Measurements from ENCODE around the gene CLRN1. TPM values are rescaled to one million over a fixed set of nuclear protein-coding genes. Genes with fewer than 3 reads are reported as not detected.

The CLRN1 gene
- total and polyA plus RNA-seq, 2 of the 13 experiments (the other 11 are each of a cell fraction or from before 2014, with no cell fraction given): not detected

GRCh38 chr3:150970665-150971324 lies 1.7 kb downstream of the CLRN1 start:
- WGBS (ENCODE audit: low lambda C conversion rate): 30% methylated on average over 6 of the region's 6 CpGs
- POLR2A ChIA-PET: no interaction called here
- Histone ChIP-seq H3K4me3 (replicated peaks in 1 of 3; ENCODE audit: insufficient read depth in 1 of 3, low read depth in 2 of 3, low read length in 3 of 3) (no peak overlapping the region), H3K36me3 (replicated peaks in 1 of 2; ENCODE audit: control insufficient read depth in 1 of 2, insufficient read depth in 2 of 2, low read length in 2 of 2) (no peaks in the 10 kb centered on the region), H3K4me1 (ENCODE audit: insufficient read depth, low read length) (no peaks in the 10 kb centered on the region), H3K4me2 (ENCODE audit: low read depth, low read length) (no peak overlapping the region), H4K20me1 (ENCODE audit: insufficient read depth, low read length) (no peaks in the 10 kb centered on the region), H3K27me3 (ENCODE audit: control insufficient read depth in 1 of 2, insufficient read depth in 2 of 2, low read length in 2 of 2) (peaks cover 0 to 7% of the 10 kb centered on the region in 2 experiments; a peak in 1 of 5 replicates), H3K9ac (ENCODE audit: insufficient read depth, low read depth, low read length) (no peak overlapping the region), H2AFZ (ENCODE audit: low read length) (no peak overlapping the region), H3K27ac (ENCODE audit: extremely low read length, insufficient read depth, low read length) (no peak overlapping the region), H3K9me3 (ENCODE audit: low read length) (no peaks in the 10 kb centered on the region), H3K79me2 (ENCODE audit: insufficient read depth, low read length) (no peaks in the 10 kb centered on the region)
- FAIRE-seq (no peak), ATAC-seq (no peak), DNase-seq (ENCODE audit: low spot score) (no peak)
- in situ Hi-C loops (cut with HindIII; ENCODE audit: extremely low pct_ligation_motif_present, low pct_unique_long_range_greater_than_20kb) (no loop called here), intact Hi-C loops (cut with micrococcal nuclease; ENCODE audit: unreplicated experiment) (no loop called here)
- BruUV-seq (replicated peaks): no TSS peak
- CTCF ChIA-PET (ENCODE audit: low intra/inter-chr PET ratio, low total read pairs): no interaction called here
- TF ChIP-seq HNRNPL (IDR thresholded peaks at IDR 0.05; ENCODE audit: low read depth, low read length) (no peak), ZNF792 (CRISPR knock-in tag; IDR thresholded peaks at IDR 0.05) (no peak), GATAD1 (CRISPR knock-in tag; IDR thresholded peaks at IDR 0.05) (no peak), IKZF4 (CRISPR knock-in tag; IDR thresholded peaks at IDR 0.05; ENCODE audit: borderline replicate concordance, low read depth, not compliant biosample characterization) (no peak), EP300 (IDR thresholded peaks at IDR 0.05; ENCODE audit: low read depth in 2 of 2, low read length in 2 of 2) (no peak), EP300 (CRISPR knock-in tag; IDR thresholded peaks at IDR 0.05; ENCODE audit: borderline replicate concordance) (no peak), PHB2 (IDR thresholded peaks at IDR 0.05; ENCODE audit: partially characterized antibody) (no peak), TEAD2 (CRISPR knock-in tag; IDR thresholded peaks at IDR 0.05) (no peak), CSRNP1 (CRISPR knock-in tag; IDR thresholded peaks at IDR 0.05) (no peak), GLI4 (CRISPR knock-in tag; IDR thresholded peaks at IDR 0.05; ENCODE audit: borderline replicate concordance) (no peak), ZBTB21 (CRISPR knock-in tag; IDR thresholded peaks at IDR 0.05) (no peak), GLMP (CRISPR knock-in tag; IDR thresholded peaks at IDR 0.05; ENCODE audit: borderline replicate concordance) (no peak), POGZ (CRISPR knock-in tag; IDR thresholded peaks at IDR 0.05) (no peak)
- TF ChIP-seq, protein P1, sequence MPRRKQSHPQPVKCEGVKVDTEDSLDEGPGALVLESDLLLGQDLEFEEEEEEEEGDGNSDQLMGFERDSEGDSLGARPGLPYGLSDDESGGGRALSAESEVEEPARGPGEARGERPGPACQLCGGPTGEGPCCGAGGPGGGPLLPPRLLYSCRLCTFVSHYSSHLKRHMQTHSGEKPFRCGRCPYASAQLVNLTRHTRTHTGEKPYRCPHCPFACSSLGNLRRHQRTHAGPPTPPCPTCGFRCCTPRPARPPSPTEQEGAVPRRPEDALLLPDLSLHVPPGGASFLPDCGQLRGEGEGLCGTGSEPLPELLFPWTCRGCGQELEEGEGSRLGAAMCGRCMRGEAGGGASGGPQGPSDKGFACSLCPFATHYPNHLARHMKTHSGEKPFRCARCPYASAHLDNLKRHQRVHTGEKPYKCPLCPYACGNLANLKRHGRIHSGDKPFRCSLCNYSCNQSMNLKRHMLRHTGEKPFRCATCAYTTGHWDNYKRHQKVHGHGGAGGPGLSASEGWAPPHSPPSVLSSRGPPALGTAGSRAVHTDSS (CRISPR knock-in tag; conservative IDR thresholded peaks at IDR 0.05): no peak
- TF ChIP-seq, protein P2, sequence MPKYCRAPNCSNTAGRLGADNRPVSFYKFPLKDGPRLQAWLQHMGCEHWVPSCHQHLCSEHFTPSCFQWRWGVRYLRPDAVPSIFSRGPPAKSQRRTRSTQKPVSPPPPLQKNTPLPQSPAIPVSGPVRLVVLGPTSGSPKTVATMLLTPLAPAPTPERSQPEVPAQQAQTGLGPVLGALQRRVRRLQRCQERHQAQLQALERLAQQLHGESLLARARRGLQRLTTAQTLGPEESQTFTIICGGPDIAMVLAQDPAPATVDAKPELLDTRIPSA (CRISPR knock-in tag; IDR thresholded peaks at IDR 0.05; ENCODE audit: borderline replicate concordance): no peak
- TF ChIP-seq, protein P3, sequence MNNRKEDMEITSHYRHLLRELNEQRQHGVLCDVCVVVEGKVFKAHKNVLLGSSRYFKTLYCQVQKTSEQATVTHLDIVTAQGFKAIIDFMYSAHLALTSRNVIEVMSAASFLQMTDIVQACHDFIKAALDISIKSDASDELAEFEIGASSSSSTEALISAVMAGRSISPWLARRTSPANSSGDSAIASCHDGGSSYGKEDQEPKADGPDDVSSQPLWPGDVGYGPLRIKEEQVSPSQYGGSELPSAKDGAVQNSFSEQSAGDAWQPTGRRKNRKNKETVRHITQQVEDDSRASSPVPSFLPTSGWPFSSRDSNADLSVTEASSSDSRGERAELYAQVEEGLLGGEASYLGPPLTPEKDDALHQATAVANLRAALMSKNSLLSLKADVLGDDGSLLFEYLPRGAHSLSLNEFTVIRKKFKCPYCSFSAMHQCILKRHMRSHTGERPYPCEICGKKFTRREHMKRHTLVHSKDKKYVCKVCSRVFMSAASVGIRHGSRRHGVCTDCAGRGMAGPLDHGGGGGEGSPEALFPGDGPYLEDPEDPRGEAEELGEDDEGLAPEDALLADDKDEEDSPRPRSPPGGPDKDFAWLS (CRISPR knock-in tag; IDR thresholded peaks at IDR 0.05; ENCODE audit: borderline replicate concordance): no peak

Measured in HepG2 (cell line).